ENCODE measurements around the gene FBRSL1.
"Not testable (repeated sequence)": the region's sequence is repeated elsewhere in the genome, so short reads cannot be mapped to it uniquely, and the experiment has no call there.

The FBRSL1 gene

DNA sequence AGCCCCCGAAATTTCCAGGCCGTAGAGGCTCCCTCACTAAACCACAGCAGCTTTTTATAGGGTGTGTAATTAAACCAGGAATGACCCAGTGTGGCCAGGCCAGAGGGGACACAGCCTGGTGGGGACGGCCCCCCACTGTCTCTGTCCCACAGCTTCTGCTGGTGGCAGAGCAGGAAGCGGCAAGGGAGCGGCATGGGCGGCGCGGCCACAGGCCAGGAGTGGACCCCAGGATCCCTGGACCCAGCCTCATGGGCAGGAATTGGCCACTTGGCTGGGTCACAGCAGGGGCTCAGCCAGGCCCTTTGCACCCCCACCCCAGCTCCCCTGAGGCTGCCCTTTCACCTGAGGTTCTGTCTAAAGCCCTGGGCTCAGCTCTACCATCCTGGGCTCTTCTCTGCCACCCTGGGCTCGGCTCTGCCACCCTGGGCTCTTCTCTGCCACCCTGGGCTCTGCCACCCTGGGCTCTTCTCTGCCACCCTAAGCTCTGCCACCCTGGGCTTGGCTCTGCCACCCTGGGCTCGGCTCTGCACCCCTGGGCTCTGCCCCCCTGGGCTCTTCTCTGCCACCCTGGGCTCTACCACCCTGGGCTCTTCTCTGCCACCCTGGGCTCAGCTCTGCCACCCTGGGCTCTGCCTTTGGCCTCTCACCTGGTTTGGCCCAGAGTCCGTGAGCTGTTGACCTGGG, 39.3 kb downstream of the FBRSL1 start:
- no peak for DNase-seq

DNA sequence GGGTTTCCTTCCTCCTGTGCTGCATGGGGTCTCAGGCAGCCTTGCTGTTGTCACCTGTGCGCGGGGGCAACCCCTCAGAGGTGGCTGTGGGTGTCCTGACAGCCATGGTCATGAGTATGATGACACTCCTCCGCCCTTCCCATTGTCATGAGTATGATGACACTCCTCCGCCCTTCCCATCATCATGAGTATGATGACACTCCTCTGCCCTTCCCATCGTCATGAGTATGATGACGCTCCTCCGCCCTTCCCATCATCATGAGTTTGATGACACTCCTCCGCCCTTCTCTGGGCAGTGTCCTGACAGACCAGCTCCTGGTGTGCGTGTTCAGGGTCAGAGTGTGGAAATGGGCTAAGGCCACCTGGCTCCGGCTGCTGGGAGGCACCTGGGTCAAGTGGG, 40.0 kb downstream of the FBRSL1 start:
- no peak for DNase-seq

DNA sequence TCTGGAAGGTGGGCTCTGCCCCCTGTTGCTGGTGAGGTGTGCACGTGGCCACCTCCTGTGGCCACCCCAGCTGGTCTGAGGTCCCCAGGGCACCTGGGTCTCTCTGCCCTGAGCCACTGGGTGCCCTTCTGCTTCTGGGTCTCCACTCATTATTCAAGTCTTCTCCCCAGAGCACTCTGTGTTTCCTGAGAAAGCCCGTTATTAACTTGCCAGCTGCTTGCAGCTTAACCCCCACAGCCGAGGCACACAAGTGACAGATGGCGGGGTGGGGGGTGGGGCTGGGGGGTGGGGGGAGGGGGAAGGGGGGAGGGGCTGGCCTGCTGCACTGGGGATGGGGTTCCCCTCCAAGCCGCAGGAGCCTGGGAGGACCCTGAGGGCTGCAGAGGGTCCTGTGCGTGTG, 40.5 kb downstream of the FBRSL1 start:
- DNase-seq: no peak

DNA sequence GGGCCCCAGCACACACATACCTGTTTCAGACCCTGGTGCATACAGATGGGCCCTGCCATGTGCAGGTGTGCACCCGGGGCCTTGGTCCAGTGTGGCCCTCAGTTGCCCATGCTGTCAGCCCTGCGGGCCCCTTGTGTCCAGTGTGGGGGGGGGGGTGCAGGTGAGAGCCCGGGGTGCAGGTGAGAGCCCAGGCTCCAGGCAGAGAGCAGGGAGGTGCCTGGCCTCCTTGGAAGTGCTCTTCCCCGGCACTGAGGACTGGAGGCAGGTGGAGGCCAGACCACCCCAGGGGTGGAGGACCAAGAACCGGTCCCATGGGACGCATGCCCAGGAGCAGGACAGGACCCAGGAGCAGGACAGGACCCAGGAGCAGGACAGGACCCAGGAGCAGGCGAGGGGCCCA, 40.9 kb downstream of the FBRSL1 start:
- DNase-seq: no peak

DNA sequence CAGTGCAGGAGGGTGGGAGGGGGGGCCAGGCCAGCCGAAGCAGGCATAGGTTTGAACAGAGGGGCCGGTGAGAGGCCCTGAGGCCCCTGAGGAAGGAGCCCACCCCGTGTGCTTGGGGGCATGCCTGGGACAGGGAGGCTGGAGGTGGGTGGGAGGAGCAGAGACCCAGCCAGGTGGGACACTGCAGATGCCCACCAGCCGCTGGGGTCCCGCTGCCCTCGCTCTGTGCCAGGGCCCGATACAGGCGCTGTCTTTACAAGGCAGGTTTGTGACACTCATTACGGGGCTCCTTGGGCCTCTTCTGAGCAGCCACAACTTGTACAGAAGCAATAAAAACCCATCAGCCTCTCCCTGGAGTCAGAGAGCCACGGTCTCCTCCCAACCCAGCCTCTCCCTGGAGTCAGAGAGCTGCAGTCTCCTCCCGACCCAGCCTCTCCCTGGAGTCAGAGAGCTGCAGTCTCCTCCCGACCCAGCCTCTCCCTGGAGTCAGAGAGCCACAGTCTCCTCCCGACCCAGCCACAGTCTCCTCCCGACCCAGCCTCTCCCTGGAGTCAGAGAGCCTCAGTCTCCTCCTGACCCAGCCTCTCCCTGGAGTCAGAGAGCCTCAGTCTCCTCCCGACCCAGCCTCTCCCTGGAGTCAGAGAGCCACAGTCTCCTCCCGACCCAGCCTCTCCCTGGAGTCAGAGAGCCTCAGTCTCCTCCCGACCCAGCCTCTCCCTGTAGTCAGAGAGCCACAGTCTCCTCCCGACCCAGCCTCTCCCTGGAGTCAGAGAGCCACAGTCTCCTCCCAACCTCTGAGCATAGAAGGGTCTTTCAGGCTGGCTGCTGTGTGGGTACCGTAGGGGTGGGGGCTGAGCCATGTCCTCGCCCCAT, 43.0 kb downstream of the FBRSL1 start:
- not testable (repeated sequence) for DNase-seq

DNA sequence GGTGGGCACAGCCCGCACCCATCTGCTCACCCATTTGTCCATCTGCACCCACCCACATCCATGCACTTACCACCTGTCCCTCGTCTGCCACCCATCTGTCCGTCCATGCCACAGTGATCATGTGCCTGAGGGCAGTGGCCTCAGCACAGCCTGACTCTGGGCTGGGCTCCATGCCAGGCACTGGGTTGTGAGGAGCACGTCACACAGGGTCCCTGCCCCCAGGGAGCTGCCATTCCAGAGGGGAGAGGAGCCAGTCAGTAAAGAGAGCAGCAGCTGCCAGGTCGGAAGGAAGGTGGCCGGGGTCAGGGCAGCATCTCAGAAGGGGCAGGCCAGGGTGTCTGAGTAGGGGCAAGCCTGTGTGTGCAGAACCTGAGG, 43.6 kb downstream of the FBRSL1 start:
- no peak for DNase-seq

DNA sequence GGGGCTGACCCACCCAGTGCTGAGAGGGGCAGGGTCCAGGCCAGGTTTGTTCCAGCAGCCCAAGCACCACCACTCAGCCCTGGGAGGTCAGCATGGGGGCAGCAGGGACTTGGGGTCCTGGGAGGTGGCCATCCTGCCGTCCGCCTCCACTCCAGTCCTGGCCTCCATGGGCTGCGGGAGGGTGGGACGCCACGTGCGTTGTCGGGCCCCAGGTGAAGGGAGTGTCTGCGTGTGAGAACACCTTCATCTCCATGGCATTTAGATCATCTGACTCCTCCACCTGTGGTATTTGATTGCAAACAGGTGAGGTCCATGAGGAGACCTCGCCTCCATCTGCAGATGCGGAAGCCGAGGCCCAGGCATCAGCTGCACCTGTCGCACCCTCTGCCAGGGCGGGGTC, 44.1 kb downstream of the FBRSL1 start:
- DNase-seq: no peak

DNA sequence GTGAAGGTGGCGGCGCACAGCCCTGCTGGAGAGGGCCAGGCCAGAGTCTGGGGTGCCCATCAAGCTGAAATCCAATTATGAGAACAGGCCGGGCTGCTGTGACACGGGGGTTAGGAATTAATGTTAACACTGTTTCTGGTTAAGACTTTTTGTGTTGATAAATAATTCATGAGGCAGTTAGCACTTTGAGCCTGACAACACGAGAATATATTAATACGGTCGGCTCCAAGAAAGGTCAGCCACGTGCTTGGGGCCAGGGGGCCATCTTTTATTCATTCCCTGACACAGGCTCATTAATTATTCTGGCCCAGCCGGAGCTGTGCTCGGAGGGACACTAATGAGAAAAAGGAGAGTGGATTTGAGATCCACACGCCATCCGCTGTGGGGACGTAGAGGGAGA, 45.1 kb downstream of the FBRSL1 start:
- DNase-seq: no peak

DNA sequence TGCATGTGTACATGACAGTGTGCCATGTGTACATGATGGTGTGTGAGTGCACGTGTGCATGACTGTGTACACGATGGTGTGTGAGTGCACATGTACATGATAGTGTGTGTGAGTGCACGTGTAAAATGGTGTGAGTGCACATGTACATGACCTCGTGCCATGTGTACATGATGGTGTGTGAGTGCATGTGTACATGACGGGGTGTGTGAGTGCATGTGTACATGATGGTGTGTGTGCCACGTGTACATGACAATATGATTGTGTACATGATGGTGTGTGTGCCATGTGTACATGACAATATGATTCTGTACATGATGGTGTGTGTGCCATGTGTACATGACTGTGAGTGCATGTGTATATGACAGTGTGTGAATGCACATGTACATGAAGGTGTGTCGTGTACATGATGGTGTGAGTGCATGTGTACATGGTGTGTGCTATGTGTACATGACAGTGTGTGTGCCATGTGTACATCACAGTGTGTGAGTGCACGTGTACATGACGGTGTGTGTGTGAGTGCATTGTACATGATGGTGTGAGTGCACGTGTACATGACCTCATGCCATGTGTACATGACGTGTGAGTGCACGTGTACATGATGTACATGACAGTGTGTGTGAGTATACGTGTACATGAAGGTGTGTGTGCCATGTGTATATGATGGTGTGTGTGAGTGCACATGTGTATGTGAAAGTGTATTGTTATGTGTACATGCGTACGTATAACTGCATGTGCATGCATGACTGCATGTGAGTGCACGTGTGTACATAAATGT, 46.3 kb downstream of the FBRSL1 start:
- no peak for DNase-seq

DNA sequence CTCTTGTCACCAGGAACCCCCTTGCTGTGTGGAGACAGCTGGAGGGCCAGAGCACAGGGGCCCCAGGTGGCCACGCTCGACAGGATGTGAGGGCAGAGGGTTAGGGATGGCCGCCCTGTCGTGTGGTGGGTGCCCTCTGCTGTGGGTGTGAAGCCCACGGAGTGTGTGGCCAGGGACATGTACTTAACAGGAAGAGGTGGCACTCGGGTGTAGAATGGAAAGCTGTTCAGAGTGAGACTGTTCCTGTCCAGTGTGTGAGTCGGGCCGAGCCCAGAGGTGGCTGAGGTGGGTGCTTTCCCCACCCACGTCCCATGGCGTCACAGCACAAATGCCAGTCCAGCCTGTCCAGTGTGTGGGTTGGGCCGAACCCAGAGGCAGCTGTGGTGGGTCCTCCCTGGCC, 47.1 kb downstream of the FBRSL1 start:
- no peak for DNase-seq

DNA sequence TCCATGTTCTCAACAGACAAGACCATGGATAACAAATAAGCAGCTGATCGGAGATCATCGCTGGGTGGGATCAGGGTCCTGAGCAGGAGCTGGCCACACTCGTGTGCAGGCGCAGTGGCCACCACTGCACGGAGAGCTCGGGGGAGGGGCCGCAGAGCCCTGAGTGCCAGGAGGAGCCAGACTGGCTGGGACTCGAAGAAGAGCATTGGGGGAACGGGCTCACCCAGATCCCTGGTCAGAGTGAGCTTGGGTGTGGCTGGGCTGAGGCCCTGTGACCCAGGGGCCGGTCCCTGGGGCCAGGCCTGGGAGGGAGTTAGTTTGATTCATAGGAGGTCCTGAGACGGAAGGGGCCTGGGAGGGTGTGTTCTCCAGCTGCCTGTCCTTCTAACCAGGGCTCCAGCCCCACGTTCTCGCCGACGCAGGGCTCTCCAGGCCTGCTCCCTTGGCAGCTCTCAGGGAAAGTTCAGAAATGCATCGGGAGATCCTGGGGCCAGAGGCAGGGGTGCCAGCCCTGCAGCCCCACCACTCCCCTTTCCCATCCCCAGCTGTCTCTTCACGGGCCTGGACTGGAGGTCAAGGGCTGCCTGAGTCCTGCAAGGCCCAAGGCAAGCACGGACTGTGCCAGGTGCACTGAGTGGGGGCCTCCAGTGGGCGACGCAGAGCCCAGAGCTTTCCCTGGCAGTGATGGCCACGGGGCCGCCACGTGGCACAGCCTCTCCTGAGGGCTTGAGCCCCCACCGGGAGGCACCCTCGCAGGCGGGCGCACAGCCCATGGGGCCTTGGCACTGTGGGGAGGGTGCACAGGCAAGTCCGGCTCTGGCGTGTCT, 48.1 kb downstream of the FBRSL1 start:
- no peak for DNase-seq

DNA sequence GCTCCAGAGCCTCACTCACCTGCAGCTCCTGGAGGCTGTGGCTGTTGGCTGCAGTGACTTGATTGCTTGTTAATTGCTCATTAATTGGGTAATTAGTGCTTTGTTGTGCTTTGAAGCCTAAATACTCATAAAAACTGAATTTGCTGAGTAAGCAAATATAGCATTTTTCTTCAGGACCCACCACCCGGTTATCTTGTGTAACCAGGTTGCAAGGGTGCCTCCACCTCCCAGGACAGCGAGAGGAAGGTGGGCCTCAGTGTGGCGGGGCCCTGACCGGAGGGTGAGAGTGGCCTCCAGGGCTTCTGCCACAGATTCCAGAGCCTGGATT, 48.7 kb downstream of the FBRSL1 start:
- DNase-seq: no peak

DNA sequence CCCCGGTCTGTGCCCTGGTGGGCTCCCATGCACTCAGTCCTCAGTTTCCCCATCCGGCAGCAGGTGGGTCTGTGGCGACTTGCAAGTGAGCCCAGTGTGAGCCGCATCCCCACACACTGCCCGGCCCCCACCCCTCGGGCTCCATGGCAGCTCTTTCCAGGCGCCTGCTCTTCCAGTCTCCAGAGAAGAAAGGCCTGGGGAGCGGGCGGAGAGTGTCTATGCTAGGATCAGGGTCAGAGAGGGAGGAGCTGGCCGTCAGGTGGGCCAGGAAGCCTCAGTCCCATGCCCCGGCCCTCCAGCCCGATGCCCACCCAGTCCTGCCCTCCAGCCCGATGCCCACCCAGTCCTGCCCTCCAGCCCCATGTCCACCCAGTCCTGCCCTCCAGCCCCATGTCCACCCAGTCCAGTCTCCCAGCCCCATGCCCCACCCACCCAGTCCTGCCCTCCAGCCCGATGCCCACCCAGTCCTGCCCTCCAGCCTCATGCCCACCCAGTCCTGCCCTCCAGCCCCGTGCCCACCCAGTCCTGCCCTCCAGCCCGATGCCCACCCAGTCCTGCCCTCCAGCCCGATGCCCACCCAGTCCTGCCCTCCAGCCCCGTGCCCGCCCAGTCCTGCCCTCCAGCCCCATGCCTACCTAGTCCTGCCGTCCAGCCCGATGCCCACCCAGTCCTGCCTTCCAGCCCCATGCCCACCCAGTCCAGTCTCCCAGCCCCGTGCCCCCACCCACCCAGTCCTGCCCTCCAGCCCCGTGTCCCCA, 49.2 kb downstream of the FBRSL1 start:
- no peak for DNase-seq

DNA sequence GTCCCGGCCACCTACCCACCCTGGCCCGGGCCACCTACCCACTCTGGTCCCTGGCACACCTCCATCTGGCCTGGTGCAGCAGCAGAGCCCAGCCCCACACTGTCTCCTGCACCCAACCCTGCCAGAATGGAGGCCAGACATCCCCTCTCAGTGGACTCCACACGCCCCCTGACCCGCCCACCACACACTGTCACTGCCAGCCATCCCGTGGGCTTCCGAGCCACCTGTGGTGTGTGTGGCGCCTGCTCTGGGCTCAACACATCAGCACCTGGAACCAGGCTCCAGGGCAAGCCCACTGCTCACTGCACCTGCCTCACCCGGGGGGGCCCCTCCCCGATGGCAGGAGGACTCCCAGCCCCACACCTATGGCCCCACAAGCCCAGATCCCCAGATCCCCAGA, 50.5 kb downstream of the FBRSL1 start:
- DNase-seq: no peak

DNA sequence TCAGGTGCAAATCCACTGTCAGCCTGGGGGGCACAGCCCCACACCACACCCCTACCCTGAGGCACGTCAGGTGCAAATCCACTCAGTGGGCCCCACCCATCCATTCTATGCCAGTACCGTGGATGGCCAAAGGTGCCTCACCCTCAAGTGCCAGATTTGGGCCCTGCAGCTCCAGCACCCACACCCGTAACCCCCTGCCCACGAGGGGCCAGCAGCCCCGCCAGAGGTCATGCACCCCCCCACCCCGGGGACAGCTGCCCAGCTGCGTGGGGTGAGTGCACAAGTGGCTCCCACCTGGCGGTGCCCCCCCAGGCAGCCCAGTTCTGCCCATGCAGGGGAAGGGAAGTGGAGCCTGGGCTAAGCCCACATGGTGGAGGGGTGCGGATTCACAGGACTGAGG, 51.2 kb downstream of the FBRSL1 start:
- DNase-seq: no peak

DNA sequence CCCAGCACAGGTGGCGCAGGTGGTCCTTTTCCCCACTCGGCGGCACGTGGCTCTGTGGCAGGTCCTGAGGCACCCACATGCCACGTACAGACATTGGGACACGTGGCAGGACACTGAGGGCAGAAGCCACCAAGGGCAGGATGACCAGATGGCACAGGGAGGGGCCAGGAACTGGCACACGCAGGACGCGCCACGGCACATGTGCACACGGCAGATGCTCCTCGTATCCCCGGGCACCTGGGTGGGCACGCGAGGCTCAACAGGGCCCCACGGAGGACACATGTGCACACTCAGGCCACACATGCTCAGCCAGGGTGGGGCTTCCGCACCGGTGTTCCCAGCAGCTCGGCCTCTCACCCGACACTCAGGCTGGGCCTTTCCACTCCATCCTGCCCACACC, 52.0 kb downstream of the FBRSL1 start:
- no peak for DNase-seq

DNA sequence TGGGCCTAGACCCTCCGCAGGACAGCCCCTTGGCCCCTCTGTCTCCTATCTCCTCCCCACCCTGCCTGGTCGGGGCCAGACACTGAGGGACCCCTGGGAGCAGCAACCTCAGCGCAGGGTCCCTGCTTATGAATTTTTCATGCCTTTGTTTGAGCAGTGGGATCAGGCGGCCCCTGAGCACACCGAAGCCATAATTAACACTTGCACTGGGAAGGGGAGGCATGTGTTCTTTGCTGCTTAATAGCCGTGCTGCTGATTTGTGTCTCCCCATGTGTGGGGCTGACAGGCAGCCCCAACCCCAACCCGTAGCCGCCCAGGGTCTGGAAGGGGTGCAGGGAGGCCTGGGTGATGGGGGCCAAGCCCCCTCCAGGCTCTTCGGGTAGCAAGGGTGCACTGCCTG, 52.7 kb downstream of the FBRSL1 start:
- no peak for DNase-seq

DNA sequence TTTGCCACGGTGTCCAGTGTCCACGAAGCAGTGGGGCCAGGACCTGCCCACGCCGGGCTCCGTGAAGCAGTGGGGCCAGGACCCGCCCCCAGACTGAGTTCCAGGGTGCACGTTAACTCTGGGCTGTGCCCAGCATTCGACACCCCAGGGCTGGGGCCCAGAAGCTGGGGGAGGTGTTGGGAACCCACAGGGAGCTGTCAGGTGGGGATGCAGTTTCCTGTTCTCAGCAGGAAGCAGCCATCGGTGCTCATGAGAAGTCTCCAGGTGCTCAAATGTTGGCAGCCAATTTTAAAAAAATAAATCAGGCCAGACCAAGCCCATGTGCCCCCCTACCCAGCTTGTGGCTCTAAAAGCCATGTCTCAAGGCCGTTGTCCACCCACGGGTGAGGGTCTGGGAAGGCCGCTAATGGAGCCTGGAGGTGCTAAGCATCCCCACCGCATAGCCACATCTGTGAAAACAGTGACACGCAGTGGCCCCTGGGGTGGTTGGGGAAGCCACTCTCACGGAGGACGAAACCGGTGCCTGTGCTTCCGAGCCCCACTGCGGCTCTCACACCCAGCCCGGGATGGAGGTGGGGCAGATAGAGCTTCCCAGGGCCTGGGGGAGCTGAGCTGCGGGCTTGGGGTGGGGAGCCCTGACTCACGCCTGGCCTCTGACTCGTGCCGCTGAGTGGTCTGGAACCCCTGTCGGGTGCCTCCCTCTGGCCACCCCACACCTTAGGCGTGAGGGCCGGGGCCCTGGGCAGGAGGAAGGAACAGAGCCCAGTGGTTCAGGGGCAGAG, 53.5 kb downstream of the FBRSL1 start:
- no peak for DNase-seq

DNA sequence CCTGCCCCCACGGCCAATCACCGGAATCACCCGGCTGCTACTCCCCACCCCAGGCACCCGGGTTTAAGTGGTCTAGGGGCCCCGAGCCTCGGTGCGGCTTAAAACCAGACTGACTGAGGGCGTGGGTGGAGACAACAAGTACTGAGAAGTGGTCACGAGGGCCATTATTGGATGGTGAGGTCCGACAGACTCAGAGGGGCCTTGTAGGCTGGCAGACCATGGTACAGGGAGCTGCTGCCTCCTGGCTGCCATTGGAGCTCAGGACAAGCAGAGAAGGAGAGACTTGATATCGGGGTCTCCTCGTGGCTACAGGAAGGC, 54.1 kb downstream of the FBRSL1 start:
- no peak for DNase-seq

DNA sequence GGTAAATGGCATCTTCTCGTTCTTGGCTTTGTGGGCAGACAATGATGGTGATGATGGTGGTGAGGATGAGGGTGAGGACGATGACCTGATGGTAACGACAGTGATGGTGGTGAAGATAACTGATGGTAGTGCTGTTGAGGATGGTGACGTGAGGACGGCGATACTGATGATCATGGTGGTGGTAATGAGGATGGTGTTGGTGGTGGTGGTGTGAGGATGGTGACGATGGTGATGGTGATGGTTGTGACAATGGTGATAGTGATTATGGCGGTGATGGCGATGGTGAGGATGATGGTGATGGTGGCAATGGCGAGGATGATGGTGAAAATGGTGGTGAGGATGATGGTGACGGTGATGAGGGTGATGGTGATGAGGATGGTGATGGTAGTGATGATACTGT, 54.5 kb downstream of the FBRSL1 start:
- DNase-seq: no peak

DNA sequence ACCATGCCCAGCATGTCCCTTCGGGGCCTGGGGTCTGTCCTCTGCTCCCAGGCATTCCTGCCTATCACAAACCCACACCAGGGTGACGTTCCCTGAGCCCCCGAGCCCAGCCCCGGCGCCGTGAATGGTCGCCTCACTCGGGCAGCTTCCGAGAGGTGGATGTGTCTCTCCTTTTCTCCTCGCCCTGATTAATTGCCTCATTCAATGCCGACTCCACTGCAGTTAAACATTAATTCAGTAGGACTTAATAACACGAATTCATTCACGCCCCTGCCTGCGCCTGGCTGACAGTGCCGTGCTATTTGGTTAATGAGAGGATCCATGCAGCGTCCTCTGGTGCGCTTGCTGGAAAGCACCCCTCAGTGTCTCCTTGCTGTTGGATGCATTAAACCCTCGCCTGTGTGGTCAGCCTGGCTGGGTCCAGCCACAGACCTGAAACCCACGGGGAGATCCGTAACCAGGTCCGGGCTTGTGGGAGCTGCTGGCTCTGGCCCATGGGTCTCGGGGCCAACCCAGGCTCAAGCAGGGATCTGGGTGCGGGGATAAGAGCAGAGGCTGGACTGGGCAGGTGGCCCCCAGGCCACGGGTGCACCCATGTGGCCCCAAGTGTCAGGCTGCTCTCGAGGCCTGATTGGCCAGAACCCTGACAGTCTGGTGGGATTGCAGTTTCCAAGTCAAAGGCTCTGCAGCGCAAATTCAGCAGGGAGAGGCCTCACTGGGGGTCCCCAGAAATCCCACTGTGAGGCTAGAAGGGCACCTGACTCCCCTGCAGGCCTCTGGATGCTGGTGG, 55.4 kb downstream of the FBRSL1 start:
- no peak for DNase-seq
